Measurements from ENCODE around the gene CPTP.

Gene CPTP

DNA sequence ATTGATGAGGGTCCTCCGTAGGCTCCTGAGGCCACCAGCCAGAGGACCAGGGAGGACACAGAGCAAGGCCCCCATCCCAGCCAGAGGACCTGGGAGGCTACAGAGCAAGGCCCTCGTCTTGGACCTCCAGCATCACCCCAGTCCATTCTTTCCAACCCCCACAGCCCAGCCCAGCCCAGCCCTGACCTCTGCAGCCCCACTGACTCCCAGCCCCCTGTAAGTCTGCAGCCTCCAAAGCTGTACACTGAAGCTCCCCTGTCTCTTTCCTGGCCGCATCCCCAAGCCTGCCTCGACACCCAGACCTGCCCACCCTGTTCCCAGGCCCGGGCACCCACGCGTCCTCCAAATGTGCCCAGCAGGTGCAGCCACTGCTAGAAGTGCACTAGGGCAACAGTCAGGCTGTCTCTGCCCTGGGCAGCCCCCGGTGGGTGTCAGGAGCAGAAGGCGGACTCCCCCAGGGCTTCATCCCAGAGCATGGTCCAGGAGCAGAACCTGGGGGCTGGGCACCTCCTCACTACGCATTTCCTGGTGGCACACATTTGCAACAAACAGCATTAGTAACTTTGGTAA is 22.5 kb downstream of the CPTP start:
- in situ Hi-C loops (cut with MboI; ENCODE audit: low sequenced_read_pairs): no loop called here

DNA sequence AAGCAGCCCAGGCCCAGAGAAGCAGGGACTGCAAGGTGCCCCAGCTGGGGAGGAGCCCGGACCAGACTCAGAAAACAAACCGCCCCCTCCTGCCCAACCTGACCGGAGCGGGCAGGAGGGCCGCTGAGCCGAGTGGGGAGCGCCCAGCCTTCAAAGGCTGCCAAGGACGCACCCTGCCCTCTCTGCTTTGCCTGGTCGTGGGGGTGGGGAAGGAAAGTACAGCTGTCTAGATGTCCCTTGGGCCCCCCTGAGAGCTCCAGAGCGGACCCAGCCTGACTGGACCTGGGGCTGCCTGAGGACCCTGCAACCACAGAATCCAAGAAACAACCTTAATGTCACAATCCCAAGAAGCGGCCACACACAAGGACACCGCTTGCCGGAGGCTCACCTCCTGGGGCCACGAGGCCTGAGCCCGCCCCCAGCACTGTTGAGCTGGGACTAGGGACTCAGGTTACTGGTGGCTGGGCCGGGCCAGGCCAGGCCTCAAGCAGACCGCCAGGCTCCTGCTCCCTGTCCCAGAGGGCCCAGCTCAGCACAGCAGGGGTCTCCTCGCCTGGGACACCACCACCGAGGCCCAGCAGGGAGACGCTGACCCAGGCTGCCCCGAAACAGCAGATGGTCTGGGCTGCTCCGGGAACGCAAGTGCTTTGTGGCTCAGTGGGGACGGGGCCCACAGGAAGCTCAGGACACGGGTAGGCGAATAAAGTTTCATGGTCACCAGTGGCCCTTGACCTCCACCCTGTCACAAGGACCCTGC is 23.2 kb downstream of the CPTP start:
- in situ Hi-C loops (cut with MboI; ENCODE audit: low sequenced_read_pairs): no loop called here

DNA sequence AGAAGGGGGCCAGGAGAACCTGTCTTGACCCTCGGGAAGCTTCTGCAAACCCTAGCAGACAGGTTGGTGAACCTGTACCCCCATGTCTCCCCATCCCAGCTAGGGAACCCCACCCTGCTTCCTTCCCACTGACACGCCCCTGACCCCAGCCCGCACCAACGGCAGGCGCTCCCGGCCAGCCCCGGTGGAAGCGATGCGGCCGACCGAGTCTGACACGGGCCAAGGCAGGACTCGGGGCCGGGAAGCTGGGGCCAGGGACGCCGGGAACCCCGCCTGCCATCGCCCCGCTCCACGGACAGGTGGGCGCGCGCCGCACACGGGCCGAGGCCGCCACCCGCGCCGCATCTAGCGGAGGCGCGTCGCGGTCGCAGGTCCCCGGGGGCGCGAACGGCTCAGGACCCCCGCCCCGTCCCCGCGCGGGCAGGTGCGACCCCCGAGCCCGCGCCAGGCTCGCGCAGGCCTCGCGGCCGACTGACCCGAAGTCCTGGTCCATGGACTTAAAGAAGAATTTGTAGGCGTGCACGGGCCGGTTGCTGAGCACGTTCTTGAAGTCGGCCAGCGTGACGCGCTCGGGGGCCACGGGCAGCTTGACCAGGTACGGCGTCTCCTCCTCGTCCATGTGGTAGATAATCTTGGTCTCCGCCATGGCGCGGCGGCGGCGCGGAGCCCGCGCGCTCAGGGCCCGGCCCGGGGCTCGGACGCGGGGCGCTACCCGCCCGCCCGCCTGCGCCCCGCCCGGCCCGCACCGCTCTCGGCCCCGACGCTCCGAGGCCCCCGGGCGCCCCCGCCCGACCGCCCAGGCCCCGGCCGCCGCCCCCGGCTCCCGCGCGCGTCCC is 24.0 kb downstream of the CPTP start:
- in situ Hi-C loops (cut with MboI; ENCODE audit: low sequenced_read_pairs): no loop called here

DNA sequence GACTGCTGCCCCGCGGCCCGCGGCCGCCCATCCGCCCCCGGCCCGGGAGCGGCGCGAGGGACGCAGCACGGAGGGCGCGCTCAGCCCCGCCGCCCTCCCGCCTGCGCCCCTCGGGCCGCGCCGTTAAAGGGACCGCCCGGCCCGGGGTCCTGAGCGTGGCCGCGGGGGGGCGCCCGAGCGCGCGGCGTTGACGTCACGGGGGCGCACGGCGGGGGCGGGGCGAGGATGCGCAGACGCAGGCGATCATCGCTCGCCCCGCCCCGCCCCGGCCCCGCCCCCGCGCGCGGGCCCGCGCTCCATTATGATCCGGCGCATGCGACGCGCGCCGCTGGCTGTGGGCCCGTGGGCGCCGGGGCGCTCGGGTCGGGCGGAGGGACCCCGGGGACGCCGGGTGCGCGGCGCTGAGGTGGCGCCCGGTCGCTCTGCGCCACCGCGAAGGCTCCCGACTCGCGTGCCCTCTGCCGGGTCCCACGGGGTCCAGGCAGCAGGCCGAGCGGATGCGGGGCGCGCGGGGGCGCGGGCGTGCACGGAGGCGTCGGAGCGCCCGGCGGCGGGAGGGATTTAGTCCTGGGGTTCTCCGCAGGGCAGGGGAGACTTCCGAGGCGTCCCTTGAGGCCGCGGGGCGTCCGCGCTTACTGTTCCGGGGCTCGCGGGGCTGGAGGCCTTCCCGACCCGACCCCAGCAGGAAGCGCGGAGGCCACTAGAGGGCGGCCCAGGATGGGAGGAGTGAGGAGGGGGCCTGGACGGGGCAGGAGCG is 24.8 kb downstream of the CPTP start, which contains the start of gene DVL1:
DVL1 (minus strand) TSS at position 163 of the 757 bp plus-strand sequence. CDS start 353 bp downstream, outside the sequence.
- in situ Hi-C loops (cut with MboI; ENCODE audit: low sequenced_read_pairs): no loop called here

DNA sequence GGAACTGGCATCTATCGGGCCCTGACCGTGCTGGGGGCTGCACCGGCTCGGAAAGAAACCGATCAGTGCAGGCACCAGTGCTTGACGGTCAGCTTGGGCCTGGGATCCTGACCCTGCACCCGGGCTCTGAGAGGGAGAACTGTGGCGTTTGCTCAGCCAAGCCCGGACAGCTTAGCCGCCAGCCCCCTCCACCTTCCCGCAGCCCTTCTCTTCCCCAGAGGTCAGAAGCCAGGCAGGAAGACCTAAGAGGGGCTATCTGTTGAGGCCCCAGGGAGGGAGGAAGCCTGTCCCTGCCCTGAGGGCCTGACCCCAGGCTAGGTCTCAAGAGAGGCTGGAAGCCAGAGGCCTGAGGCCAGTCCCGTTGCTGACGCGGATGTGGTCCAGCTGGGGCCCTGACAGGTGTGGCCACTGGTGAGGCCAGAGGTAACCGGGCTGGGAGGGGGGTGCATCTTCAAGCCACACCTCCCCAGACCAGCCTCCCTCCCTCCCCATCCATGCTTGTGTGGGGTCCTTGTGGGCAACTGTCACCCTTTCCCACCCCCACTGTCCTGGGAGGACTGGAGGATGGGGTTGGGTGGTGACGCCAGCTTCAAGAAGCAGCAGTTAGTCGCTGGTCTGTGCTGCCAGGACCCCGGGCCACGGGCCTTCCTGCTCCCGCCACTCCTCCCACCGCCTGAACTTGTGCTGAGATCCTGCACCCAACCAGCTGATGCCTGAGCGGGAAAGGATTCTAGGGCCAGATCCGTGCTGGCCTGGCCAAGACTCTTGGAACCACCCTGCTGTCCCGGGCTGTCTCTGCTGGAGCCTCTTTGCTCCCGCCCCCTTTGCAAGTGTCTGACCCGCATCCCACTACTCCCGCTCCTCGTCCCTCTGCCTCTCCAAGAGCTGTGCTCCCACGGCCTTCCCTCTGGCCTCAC is 27.2 kb downstream of the CPTP start:
- in situ Hi-C loops (cut with MboI; ENCODE audit: low sequenced_read_pairs): no loop called here

DNA sequence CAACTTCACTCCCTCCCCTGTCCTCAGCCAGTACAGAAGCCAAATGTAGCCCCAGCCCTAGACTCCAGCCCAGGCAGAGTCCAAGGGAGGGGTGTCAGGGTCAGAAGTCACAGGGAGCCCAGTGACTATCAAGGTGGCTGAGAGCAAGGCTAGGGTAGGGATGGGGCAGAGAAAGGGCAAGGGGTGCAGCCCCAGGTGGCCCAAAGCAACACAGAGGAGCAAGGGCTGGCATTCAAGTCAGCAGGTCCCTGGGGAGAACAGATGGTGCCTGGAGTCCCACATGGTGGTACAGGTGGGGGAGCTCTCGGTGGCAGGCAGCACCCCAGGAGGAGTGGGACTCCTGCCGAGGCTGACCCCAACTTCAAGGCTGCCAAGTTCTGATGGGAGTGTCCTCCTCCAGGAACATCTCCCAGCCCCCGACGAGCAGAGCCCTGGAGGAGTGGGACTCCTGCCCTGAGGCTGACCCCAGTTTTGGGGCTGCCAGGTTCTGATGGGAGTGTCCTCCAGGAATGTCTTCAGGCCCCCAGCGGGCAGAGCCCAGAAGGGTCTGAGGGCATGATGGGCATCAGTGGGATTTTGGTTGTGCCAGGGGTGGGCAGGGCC is 28.3 kb downstream of the CPTP start:
- in situ Hi-C loops (cut with MboI; ENCODE audit: low sequenced_read_pairs): no loop called here

DNA sequence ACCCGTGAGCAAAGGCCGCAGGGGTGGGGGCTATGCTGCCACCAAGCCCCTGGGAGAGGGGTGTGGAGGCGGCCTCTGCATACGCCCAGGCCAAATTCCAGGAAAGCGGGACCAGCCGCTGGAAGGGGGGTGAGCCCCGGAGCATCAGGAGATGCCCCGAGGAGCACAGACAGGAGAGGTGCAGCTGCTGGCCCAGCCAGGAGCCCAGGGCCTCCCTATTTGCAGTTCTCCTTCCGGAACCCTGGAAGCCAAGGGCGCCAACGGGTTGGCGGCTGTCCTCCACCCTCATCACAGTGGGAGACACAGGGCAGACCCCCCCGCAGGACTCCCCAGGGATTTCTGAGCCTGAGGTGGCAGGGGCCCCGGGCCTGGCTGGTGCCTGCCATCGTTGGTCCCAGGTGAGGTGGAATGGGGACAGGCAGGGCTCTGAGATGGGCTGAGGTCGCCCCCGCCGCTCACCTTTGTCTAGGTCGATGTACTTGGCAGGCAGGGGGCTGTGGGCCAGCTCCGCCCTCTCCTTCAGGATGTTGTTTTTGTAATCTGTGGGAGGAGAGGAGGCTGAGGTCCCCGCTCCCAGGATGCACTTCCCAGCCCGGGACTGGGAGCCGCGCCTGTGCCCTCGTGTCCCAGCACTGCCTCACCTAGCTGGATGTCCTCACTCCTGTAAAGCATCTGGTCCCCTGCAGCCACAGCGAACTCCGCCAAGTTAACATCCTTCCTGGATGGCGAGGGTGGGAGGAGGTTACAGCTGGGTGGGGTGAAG is 29.0 kb downstream of the CPTP start:
- in situ Hi-C loops (cut with MboI; ENCODE audit: low sequenced_read_pairs): no loop called here

DNA sequence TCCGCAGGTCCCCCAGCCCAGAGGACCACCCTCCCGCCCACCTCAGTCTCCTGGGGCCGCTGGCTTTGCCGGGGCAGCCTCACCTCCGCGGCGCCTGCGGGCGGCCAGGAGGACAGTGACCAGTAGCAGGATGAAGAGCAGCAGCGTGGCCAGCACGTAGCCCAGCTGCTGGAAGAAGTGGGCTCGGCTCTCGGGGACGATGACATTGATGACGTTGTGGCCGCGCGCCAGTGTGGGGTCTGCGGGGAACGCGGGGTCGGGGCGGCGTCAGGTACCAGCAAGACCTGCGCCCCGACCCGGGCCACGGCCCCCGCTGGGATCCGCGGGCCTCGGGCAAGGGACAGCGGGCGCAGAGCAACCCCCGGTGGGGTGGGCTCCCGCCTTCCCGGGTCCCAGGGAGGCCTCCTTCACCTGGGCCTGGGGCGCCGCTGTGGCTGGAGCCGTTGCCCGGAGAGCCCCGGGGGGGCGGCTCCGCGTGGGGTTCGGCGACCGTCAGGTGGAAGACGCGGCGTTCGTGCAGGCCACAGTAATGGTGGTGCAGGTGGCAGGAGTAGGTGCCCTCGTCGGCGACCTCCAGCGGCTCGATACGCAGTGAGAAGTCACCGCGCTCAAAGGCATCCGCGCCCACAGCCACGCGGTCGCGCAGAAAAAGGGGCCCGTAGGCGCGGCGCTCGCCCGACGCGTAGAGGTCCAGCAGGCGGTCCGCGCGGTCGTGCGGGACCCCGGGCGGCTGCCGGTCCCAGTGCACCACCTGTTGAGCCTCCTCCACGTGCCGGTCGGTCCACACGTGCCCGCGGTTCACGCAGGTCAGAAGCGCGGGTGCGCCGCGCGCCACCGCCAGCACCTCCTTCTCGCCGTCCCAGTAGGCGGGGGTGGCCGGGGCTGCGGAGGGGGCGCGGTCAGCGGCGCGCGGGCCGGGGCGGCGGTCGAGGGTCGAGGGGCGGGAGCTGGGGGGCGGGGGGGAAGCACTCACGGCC is 30.0 kb downstream of the CPTP start:
- in situ Hi-C loops (cut with MboI; ENCODE audit: low sequenced_read_pairs): no loop called here

DNA sequence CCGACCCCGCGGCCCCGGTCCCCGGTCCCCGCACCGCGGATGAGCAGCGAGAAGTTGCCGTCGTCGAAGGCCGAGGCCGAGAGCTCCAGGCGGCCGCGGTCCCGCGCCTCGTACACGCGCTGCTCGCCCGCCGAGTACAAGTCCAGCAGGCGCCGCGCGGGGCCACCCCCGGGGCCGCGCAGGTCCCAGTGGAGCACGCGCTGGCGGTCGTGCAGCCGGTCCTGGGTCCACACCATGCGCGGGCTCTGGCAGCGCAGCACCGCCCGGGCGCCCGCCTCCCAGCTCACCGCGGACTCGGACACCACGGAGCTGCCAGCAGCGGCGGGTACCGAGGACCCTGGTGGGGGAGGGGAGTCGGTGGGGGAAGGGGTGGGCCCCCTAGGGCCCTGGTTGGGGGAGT is 30.8 kb downstream of the CPTP start:
- in situ Hi-C loops (cut with MboI; ENCODE audit: low sequenced_read_pairs): no loop called here

DNA sequence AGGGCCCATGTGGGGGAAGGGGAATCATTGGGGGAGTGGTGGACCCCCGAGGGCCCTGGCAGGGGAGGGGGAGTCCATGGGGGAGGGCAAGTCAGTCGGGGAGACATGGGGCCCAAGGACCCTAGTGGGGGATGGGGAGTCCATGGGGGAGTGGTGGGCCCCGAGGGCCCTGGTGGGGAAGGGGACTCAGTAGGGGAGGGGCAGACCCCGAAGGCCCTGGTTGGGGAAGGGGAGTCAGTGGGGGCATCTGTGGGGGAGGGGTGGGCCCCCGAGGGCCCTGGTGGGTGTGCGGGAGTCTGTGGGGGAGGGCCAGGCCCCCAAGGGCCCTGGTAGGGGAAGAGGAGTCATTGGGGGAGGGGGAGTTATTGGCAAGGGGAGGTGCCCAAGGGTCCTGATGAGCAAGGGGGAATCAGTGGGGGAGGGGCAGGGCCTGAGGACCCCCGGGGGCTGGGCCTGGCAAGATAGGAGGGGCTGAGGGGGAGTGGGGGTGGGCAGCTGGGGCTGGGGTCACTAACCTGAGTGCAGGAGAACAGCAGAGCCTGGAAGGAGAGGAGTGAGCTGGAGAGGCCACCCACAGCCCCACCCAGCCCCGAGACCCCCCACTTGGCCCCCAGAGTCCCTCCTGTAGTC is 31.7 kb downstream of the CPTP start:
- in situ Hi-C loops (cut with MboI; ENCODE audit: low sequenced_read_pairs): no loop called here

DNA sequence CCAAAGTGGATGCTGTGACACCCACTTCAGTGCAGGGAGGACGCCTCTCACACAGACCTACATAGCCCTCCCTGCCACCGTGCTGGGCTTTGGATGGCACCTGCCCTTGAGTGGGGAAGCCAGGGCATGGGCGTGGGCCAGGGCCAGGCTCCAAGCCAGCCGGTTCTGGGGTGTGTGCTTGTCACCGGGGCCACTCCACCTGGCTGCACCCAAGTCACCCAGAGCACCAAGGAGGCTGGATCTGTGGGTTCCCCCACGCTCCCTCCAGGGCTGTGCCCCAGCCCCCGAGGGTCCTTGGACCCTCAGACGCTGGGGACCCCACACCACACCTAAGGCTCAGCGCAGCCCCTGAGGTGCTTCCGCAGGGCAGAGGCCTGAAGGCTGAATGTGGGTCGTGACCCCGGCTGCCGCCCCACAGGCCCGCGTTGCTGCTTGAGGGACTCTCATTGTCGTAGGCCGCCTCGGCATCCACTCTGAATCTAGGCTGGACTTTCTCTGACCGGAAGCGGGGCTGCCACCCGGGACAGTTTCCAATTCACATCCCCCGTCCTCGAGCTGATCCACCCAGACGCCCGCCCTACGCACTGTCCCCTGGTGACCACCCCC is 32.3 kb downstream of the CPTP start:
- in situ Hi-C loops (cut with MboI; ENCODE audit: low sequenced_read_pairs): no loop called here

DNA sequence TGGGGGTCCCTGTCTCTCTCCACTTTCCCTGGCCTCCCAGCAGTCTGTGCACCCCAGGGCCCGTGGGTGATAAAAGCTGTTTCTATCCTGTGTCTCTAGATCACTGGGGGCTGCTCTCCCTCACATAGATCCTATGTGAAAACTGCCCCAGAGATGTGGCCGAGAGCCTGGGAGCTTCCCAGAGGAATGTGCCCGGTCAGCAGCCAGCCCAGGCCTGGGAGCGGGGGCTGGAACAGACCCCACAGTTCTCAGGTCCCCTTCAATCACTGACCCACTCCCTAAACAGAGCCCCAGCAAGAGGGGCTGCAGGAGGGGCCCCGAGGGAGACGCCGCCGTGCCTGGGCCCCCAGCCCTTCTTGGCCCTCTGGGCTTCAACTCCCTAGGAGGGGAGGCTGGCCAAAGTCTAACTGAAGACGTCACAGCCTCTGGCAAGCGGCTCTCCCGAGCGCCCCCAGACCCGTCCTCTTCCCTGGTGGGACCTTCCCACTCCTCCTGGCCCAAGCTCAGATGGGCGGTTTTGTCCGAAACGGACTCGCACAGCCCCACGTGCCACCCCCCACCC is 33.4 kb downstream of the CPTP start:
- in situ Hi-C loops (cut with MboI; ENCODE audit: low sequenced_read_pairs): no loop called here

DNA sequence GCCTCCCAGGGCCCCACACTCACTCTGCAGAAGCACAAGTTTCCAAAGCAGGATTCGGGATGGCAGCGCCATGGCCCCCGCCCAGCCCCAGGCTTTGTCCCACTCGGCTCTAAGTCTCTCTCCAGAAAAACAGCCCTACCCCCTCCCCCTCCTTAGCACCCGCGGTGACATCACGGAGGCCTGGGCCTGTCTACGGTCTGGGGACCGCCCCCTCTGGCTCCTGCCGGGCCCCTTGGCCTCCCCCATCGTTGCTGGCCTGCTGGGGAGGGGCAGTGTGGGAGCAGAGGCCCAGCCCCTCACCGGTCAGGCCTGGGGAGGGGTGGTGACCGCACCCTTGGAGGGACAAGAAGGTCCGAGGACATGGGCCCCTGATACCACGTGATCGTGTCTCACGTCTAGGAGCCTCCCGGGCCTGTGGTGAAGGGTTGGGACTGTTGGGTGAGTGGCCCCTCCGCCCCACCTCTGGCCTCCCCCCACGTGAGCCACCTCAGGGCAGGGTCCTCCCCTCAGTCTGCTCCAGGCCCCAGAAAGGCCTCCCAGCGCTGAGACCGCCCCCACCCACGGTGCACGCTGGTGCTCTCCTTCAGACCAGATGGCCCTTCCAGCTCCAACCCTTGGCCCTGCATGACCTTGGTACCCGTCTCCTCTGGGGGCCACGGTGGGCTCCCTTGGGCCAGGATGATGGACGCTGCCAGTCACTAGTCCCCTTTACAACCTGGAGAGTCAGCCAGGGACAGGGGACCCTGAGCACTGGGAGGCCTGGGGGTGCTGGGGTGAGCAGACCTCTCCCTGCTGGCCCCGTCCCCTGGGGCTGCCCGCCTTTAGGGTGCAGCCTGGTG is 34.0 kb downstream of the CPTP start, which contains the start of gene MXRA8:
MXRA8 (minus strand) TSS at position 123 of the 839 bp plus-strand sequence; CDS start at position 72, 51 bp downstream.
- in situ Hi-C loops (cut with MboI; ENCODE audit: low sequenced_read_pairs): no loop called here

DNA sequence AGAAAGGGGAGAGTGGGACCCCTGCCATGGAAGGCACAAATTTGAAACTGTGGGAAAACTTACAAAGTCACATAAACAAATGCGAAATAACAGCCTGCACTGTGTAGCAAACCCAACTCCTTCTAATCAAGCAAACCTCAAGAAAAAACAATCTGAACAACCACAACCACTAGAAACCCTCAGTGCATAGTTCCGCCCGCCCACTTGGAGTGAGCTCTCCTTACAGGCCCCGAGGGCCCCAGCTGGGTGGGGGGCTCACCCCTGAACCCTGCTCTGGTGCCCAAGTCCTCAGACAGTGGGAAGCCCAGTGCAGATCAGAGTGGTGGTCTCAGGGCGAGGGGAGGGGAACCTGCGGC is 34.7 kb downstream of the CPTP start:
- in situ Hi-C loops (cut with MboI; ENCODE audit: low sequenced_read_pairs): no loop called here

DNA sequence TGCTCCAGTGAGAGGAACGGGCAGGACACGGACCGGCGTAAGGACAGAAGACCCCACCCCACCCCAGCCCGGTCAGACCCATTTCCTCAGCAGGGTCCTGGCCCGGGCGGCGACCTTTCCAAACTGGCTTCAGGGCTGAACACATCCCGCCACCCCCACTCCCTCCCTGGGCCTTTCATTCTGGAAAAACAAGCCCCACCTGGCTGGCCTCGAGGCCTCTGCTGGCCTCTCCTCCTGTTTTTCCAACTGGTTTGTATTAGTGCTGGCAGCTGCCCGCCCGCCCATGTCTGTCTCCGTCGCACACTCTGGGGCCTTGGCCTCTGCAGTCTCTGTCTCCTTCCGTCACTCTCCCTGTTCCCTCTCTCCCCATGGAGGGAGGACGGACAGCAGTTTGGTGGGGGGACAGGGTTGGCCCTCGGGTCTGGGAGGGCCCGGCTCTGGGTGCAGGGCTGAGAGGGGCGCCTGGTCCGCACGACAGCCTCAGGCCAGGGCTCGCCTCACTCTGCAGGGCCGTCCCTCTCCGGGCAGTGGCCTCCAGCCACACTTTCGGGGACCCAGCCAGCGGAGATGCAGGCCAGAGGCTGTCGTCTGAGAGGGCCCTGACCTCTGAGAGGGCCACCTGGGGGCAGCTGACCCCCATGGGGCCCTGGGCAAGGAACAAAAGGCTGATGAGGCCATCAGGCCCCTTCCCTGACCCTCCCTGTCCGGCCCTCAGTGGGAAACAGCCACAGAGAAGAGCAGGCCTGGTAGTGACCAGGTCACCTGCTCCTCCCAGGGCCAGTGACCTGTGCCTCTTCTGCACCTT is 35.3 kb downstream of the CPTP start:
- in situ Hi-C loops (cut with MboI; ENCODE audit: low sequenced_read_pairs): no loop called here
